ENCODE measurements around the gene F2. TPM values are rescaled to one million over a fixed set of nuclear protein-coding genes. Genes with fewer than 3 reads are reported as not detected.

Gene F2
- total RNA-seq, 1 donor, result not detected

GRCh38 chr11:46760429-46761128, 41.6 kb downstream of the F2 start:
- no peak for DNase-seq (ENCODE audit: low read depth)
- no peak for TF ChIP-seq CTCF (IDR thresholded peaks at IDR 0.05; ENCODE audit: insufficient read depth, low read length)
- no peak overlapping the region for H3K4me3 ChIP-seq (ENCODE audit: low read depth, low read length)

GRCh38 chr11:46761807-46762206, 42.8 kb downstream of the F2 start:
- no peak for TF ChIP-seq CTCF (IDR thresholded peaks at IDR 0.05; ENCODE audit: insufficient read depth, low read length)
- no peak overlapping the region for H3K4me3 ChIP-seq (ENCODE audit: low read depth, low read length)
- DNase-seq (ENCODE audit: low read depth), result no peak

- no peak for TF ChIP-seq CTCF (IDR thresholded peaks at IDR 0.05; ENCODE audit: insufficient read depth, low read length)
- no peak for DNase-seq (ENCODE audit: low read depth)
- H3K4me3 ChIP-seq (ENCODE audit: low read depth, low read length), result no peak overlapping the region
Measured at GRCh38 chr11:46762248-46762647, 43.2 kb downstream of the F2 start.

GRCh38 chr11:46766656-46767055, 47.6 kb downstream of the F2 start:
- no peak overlapping the region for H3K4me3 ChIP-seq (ENCODE audit: low read depth, low read length)
- DNase-seq (ENCODE audit: low read depth), result no peak
- no peak for TF ChIP-seq CTCF (IDR thresholded peaks at IDR 0.05; ENCODE audit: insufficient read depth, low read length)

GRCh38 chr11:46769636-46770221, 50.7 kb downstream of the F2 start:
- no peak for TF ChIP-seq CTCF (IDR thresholded peaks at IDR 0.05; ENCODE audit: insufficient read depth, low read length)
- DNase-seq (ENCODE audit: low read depth), result no peak
- H3K4me3 ChIP-seq (ENCODE audit: low read depth, low read length), result no peak overlapping the region

GRCh38 chr11:46776878-46777277, 57.9 kb downstream of the F2 start:
- H3K4me3 ChIP-seq (ENCODE audit: low read depth, low read length), result no peak overlapping the region
- no peak for TF ChIP-seq CTCF (IDR thresholded peaks at IDR 0.05; ENCODE audit: insufficient read depth, low read length)
- no peak for DNase-seq (ENCODE audit: low read depth)

Data from fibroblast of the aortic adventitia (primary cell).